AG04450 (cell line): ENCODE data around the gene CCDC152. TPM values are rescaled to one million over a fixed set of nuclear protein-coding genes. Genes with fewer than 3 reads are reported as not detected.

Experiments used
- CTCF ChIA-PET: fragments of 300-600, 350-600 bp; formaldehyde crosslinking; extraction: SDS; loops from one replicate; lab custom pipeline; 2022; ENCODE audit warnings: antibody characterized with exemption, inconsistent platforms; lab: Charles Lee
- POLR2A ChIA-PET: fragments of 350-600 bp; formaldehyde crosslinking; extraction: SDS; loops from one replicate; lab custom pipeline; 2021; ENCODE audit warnings: antibody characterized with exemption, inconsistent platforms; lab: Yijun Ruan, JAX
- DNase-seq: peaks from one replicate; pipeline ENCODE4 v3.0.0-alpha.2; 2011; ENCODE audit warnings: low read depth, low spot score
- H3K27ac ChIP-seq: one replicate; pipeline ENCODE4 v1.5.1; 2012; ENCODE audit warnings: low read depth, low read length, control low read depth
- H3K27me3 ChIP-seq: one replicate; pipeline ENCODE4 v1.6.0; 2012; ENCODE audit warnings: low read length; ENCODE audit not compliant: control insufficient read depth, insufficient read depth
- H3K4me3 ChIP-seq: 2 replicates; pipeline ENCODE4 v1.5.1; 2011; ENCODE audit warnings: mild to moderate bottlenecking, low read depth, low read length, control low read depth
- H3K9me3 ChIP-seq: 2 replicates; pipeline ENCODE4 v1.5.1; 2012; ENCODE audit warnings: low read length; ENCODE audit not compliant: control insufficient read depth, insufficient read depth
- polyA plus RNA-seq: library from polyadenylated mRNA; depleted of rRNA; stranded (reverse); fragments of >200 nt; gene quantifications from 2 replicates; pipeline ENCODE4 v1.2.3, GENCODE V29; 2011
- TF ChIP-seq, protein P1 (sequence below): IDR thresholded peaks from 2 replicates; pipeline ENCODE4 v1.5.1; 2011; ENCODE audit warnings: low read depth, low read length, control low read depth, inconsistent platforms

The CCDC152 gene
- polyA plus RNA-seq, 1 experiment = 2.1 TPM

DNA sequence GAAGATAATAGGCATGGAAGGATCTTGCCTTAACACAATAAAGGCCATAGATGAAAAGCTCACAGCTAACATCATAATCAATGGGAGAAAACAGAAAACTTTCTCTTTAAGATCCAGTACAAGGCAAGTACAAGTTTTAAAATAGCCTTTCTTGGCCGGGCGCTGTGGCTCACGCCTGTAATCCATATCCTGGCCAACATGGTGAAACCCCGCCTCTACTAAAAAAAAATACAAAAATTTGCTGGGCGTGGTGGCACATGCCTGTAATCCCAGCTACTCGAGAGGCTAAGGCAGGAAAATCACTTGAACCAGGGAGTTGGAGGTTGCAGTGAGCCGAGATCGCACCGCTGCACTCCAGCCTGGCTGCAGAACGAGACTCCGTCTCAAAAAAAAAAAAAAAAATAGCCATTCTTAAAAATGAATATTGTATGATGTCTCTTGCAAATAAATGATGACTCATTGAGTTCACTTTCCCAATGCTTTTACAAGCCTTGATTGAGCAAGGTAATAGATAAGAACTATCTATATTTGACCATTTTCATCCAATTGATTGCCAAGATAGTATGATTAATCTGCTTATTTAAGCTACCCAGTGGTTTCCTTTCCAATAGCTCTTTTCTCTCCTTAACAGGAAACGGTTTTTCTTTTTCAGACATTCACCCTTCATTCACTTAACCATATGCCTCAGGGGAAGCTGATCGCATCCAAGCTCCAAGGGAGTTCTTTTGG is 15.8 kb downstream of the CCDC152 start:
- no peaks in the 10 kb centered on the region for H3K9me3 ChIP-seq
- no peak overlapping the region for H3K27ac ChIP-seq
- no peaks in the 10 kb centered on the region for H3K27me3 ChIP-seq
- ChIA-PET CTCF (interaction anchor here (0.7 to 1.5 kb wide), 3 partner anchors 57 to 349 kb away, joined by 3 read pairs; partner anchors contain the start of gene GHR), POLR2A (no interaction called here)
- no peak overlapping the region for H3K4me3 ChIP-seq
- DNase-seq = no peak
- TF ChIP-seq, protein P1, sequence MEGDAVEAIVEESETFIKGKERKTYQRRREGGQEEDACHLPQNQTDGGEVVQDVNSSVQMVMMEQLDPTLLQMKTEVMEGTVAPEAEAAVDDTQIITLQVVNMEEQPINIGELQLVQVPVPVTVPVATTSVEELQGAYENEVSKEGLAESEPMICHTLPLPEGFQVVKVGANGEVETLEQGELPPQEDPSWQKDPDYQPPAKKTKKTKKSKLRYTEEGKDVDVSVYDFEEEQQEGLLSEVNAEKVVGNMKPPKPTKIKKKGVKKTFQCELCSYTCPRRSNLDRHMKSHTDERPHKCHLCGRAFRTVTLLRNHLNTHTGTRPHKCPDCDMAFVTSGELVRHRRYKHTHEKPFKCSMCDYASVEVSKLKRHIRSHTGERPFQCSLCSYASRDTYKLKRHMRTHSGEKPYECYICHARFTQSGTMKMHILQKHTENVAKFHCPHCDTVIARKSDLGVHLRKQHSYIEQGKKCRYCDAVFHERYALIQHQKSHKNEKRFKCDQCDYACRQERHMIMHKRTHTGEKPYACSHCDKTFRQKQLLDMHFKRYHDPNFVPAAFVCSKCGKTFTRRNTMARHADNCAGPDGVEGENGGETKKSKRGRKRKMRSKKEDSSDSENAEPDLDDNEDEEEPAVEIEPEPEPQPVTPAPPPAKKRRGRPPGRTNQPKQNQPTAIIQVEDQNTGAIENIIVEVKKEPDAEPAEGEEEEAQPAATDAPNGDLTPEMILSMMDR = no peak

DNA sequence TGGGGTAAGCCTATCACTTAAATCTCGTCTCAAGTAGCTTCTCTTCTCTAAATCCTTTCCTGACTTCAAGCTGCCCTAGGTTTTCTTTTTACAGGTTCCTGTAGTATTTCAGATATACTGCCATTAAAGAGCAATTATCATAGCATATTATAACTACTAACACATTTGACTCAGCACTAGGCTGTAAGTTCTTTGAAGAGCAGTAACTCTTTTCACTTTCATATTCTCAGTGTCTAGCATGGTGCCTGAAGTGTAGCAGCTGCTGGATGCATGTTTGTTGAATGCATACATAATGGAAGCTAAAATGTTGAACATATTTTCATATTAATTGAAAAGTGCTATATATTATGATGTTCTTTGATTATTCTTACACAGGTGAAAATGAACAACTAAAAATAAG is 22.5 kb downstream of the CCDC152 start:
- POLR2A ChIA-PET = no interaction called here
- H3K9me3 ChIP-seq = no peaks in the 10 kb centered on the region
- TF ChIP-seq, protein P1 = no peak
- no peaks in the 10 kb centered on the region for H3K27me3 ChIP-seq
- H3K27ac ChIP-seq = no peak overlapping the region
- no peak overlapping the region for H3K4me3 ChIP-seq
- DNase-seq = no peak
- CTCF ChIA-PET = interaction anchor here (0.6 to 2.3 kb wide), 3 partner anchors 12 to 465 kb away, joined by 3 to 6 read pairs (median 3); no protein-coding TSS in a partner anchor

DNA sequence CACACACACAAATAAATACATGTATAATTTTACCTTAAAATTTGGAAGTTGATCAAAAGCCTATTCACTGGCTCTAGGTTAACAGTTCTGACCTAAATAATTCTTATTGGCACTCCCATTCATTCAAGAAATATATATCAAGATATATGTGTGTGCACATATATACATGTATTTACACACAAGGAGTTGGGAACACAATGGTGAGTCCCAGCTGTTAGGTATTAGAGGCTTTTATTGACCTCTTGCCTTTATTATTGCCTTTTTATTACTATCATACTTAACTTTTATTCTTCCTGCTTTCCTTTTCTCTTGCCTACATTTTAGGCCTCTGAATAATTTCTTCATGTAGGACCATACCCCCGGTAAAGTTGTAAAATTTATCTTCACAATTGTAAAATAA is 25.0 kb downstream of the CCDC152 start:
- POLR2A ChIA-PET = no interaction called here

DNA sequence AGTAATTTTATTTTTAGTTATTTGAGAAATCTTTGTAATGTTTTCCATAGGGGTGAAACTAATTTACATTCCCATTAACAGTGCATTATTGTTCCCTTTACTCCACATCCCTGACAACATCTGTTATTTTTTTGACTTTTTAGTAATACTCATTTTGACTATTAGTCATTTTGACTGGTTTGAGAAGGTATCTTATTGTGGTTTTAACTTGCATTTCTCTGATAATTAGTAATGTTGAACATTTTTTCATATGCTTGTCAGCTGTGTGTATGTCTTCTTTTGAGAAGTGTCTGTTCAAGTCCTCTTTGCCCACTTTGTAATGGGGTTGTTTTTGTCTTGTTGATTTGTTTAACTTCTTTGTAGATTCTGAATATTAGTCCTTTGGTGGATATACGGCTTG is 27.5 kb downstream of the CCDC152 start:
- H3K27me3 ChIP-seq = no peaks in the 10 kb centered on the region
- DNase-seq = no peak
- TF ChIP-seq, protein P1 = no peak
- no peaks in the 10 kb centered on the region for H3K9me3 ChIP-seq
- H3K27ac ChIP-seq = no peak overlapping the region
- H3K4me3 ChIP-seq = no peak overlapping the region
- ChIA-PET POLR2A (no interaction called here), CTCF (no interaction called here)

More for the DNA sequence above, 25.0 kb downstream of the CCDC152 start:
- CTCF ChIA-PET = no interaction called here
- TF ChIP-seq, protein P1 = no peak
- H3K27ac ChIP-seq = no peak overlapping the region
- H3K27me3 ChIP-seq = no peaks in the 10 kb centered on the region
- no peak for DNase-seq
- no peaks in the 10 kb centered on the region for H3K9me3 ChIP-seq
- H3K4me3 ChIP-seq = no peak overlapping the region

DNA sequence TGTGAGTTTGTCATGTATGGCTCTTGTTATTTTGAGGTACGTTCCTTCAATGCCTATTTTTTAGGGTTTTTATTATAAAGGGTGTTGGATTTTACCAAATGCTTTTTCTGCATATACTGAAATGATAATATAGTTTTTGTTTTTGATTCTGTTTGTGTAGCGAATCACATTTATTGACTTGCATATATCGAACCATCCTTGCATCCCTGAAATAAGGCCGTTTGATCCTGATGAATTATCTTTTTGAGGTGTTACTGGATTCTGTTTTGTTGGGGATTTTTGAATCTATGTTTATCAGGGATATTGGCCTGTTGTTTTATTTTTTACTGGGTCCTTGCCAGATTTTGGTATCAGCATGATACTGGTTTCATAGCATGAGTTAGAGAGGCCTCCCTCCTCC is 29.1 kb downstream of the CCDC152 start:
- H3K27ac ChIP-seq = no peak overlapping the region
- ChIA-PET POLR2A (no interaction called here), CTCF (no interaction called here)
- H3K27me3 ChIP-seq = no peaks in the 10 kb centered on the region
- TF ChIP-seq, protein P1 = no peak
- no peaks in the 10 kb centered on the region for H3K9me3 ChIP-seq
- no peak for DNase-seq
- H3K4me3 ChIP-seq = no peak overlapping the region
